Naive thymus-derived CD8-positive, alpha-beta T cell (primary cell): ENCODE results near the gene NUP205. TPM values are rescaled to one million over a fixed set of nuclear protein-coding genes. Genes with fewer than 3 reads are reported as not detected.
"Not testable (repeated sequence)": the region's sequence is repeated elsewhere in the genome, so short reads cannot be mapped to it uniquely, and the experiment has no call there.

ENCODE experiments used
- ATAC-seq, 2 donors: fragments of 150-1000 bp; cut with Tn5 transposase in 1 of 2; sonication (Bioruptor Pico), chemical (Tn5 transposase) in 1 of 2; 1 replicate in 1 of 2; 2 replicates in 1 of 2; pipeline ENCODE4 v1.10.0; 2021; ENCODE audit warnings: mild to moderate bottlenecking in 2 of 2, moderate library complexity in 2 of 2
- POLR2A ChIA-PET: fragments of 350-600 bp; sonication (Branson Sonifier 250); formaldehyde crosslinking; loops from one replicate; lab custom pipeline; 2021; ENCODE audit warnings: antibody characterized with exemption; lab: Charles Lee
- DNase-seq, 10 donors: peaks; one replicate each; pipeline versions ENCODE4 v3.0.0 to v3.0.0-alpha.2; 2020 to 2022
- H3K27ac Mint-ChIP-seq, 10 donors: one replicate each; pipeline ENCODE4 v1.8.0; 2020 to 2022; ENCODE audit warnings: mild to moderate bottlenecking in 10 of 10, mixed read lengths in 10 of 10, moderate library complexity in 4 of 10, inconsistent platforms in 1 of 10
- H3K27me3 Mint-ChIP-seq, 5 donors: one replicate each; pipeline ENCODE4 v1.8.0; 2021 to 2022; ENCODE audit warnings: mixed read lengths in 5 of 5
- H3K36me3 Mint-ChIP-seq, 3 donors: one replicate each; pipeline ENCODE4 v1.8.0; 2020 to 2022; ENCODE audit warnings: mixed read lengths in 3 of 3, mild to moderate bottlenecking in 2 of 3, inconsistent platforms in 1 of 3
- H3K4me1 Mint-ChIP-seq, 4 donors: one replicate each; pipeline ENCODE4 v1.8.0; 2021 to 2022; ENCODE audit warnings: mixed read lengths in 4 of 4
- H3K4me3 Mint-ChIP-seq, 10 donors: one replicate each; pipeline ENCODE4 v1.8.0; 2020 to 2022; ENCODE audit warnings: mild to moderate bottlenecking in 10 of 10, mixed read lengths in 10 of 10, moderate library complexity in 6 of 10, inconsistent platforms in 1 of 10
- H3K9me3 Mint-ChIP-seq, 9 donors: one replicate each; pipeline ENCODE4 v1.8.0; 2020 to 2022; ENCODE audit warnings: mixed read lengths in 9 of 9, mild to moderate bottlenecking in 3 of 9, inconsistent platforms in 1 of 9, moderate library complexity in 1 of 9
- polyA plus RNA-seq, 3 donors: library from polyadenylated mRNA; unstranded; fragments of 300-500 nt; fragmentation: Illumina TruSeq; gene quantifications; one replicate each; pipeline ENCODE4 v1.2.3, GENCODE V29; 2021
- total RNA-seq, 8 experiments: library from RNA in 2 of 8; stranded (reverse) in 2 of 8; gene quantifications; one replicate each; pipeline ENCODE4 v1.2.3 and lab custom pipeline; 2021 to 2026

Gene NUP205
- total and polyA plus RNA-seq, 5 experiments from 2014 or later = 20.5 to 77.8 (median 24.9) TPM

DNA sequence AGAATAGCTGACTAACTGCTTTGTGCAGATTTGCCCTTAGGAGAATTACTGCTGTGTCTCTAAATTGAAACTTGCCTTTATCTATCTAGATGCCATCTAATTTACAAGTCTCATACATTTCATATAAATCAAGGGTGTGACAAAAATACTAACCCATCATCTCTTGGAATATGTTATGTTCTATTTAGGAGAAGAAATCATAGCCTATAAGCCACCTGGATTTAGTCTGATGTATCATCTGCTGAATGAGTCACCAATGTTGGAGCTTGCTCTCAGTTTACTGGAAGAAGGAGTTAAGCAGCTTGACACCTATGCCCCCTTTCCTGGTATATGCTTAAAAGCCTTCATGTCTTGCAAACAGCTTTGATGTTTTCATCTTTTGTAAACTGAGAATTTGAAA lies 43.5 kb downstream of the NUP205 start:
- Mint-ChIP-seq H3K4me1 (no peaks in the 10 kb centered on the region), H3K27me3 (no peaks in the 10 kb centered on the region), H3K9me3 (no peaks in the 10 kb centered on the region), H3K4me3 (no peak overlapping the region), H3K27ac (peak overlapping the region in 1 of 10 donors; percentile 61), H3K36me3 (peaks cover 5 to 89% (median 20%) of the 10 kb centered on the region in 3 donors)
- no peak for DNase-seq
- no peak for ATAC-seq
- POLR2A ChIA-PET = no interaction called here

DNA sequence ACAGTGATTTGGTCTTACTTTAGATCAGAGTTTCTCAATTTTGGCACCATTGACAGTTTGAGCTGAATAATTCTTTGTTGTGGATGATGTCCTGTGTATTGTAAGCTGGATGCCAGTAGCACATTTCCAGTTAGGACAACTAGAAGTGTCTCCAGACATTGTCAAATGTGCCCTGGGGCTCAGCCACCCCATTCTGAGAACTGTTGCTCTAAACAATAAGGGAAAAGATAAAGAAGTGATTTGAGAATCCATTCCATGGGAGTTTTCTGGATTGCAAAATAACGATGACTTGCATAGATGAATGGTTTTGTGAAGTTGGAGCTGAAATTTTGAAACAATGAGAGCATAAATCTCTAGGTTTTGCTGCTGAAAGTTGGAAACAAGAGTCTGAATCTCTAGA lies 44.6 kb downstream of the NUP205 start:
- H3K9me3 Mint-ChIP-seq = no peaks in the 10 kb centered on the region
- POLR2A ChIA-PET = interaction anchor here (0.7 kb wide), 1 partner anchor 25 kb away, joined by 4 read pairs; no protein-coding TSS in a partner anchor
- DNase-seq (no peak), ATAC-seq (no peak)
- no peaks in the 10 kb centered on the region for H3K4me1 Mint-ChIP-seq
- no peak overlapping the region for H3K4me3 Mint-ChIP-seq
- H3K36me3 Mint-ChIP-seq = peaks cover 5 to 92% (median 15%) of the 10 kb centered on the region in 3 donors
- no peaks in the 10 kb centered on the region for H3K27me3 Mint-ChIP-seq
- H3K27ac Mint-ChIP-seq = no peak overlapping the region

DNA sequence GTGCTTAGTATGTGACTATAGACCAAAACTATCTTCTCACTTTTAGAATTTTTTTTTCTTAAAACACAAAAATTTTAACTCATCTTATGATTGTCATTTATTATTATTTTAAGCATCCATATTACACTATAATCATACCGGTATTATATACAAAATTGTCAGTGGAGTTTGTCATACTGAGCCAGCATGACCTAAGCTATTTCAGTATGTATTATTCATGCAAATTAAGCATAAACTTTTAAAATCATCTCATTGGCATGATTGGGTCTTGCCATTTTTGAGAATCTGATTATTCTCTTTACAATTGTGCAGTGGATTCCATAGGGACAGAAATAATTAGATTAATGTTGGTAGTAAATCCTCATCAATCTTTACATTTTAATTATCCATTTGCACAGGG lies 58.4 kb downstream of the NUP205 start:
- Mint-ChIP-seq H3K36me3 (peaks cover 0 to 84% (median 10%) of the 10 kb centered on the region in 3 donors), H3K27ac (no peak overlapping the region), H3K4me3 (no peak overlapping the region), H3K9me3 (no peaks in the 10 kb centered on the region), H3K27me3 (no peaks in the 10 kb centered on the region), H3K4me1 (no peaks in the 10 kb centered on the region)
- POLR2A ChIA-PET = interaction anchor here (0.6 to 1.2 kb wide), 2 partner anchors 17 to 22 kb away, joined by 3 to 4 read pairs; no protein-coding TSS in a partner anchor
- DNase-seq (no peak), ATAC-seq (no peak)

DNA sequence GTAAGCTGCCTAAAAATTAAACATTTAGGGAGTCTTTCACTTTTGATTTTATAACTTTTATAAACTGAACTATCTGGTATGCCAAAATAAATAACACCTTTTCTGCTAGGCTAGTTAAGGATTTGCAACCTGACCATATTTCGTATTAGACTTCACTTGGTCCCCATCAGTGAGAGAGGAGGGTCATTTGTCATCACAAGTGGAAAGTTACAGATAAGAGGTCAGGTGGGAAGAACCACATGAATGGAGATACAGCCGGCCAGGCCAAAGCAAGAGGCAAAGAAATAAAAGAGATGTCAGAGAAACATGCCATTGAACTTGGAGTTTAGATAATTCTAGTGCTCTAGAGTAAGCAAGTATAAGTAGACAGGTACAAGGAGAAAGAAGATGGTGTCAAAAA lies 60.1 kb downstream of the NUP205 start:
- H3K27ac Mint-ChIP-seq = peak overlapping the region in 2 of 10 donors; percentile 46 to 80
- no peak for DNase-seq
- no peak for ATAC-seq
- no peak overlapping the region for H3K4me3 Mint-ChIP-seq
- peaks cover 0 to 78% (median 10%) of the 10 kb centered on the region in 3 donors for H3K36me3 Mint-ChIP-seq
- POLR2A ChIA-PET = no interaction called here
- H3K27me3 Mint-ChIP-seq = no peaks in the 10 kb centered on the region
- H3K4me1 Mint-ChIP-seq = no peaks in the 10 kb centered on the region
- H3K9me3 Mint-ChIP-seq = no peaks in the 10 kb centered on the region

DNA sequence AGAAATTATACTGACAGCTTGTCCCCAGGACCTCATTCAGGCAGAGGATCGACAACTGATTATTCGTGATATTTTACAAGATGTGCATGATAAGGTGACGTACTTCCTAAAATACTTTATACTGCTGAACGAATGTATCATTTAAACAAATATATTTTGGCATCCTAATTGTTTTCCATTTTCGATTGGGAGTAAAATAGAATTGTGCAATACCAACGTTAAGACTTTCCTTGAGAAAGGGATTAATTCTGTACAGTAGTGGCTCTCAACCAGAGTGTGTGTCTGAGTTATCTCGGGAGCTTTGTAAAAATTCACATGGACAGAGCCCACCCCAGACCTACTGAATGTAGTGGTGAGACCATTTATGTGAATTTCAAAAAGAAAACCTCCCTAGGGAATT lies 60.8 kb downstream of the NUP205 start:
- Mint-ChIP-seq H3K27ac (no peak overlapping the region), H3K4me3 (no peak overlapping the region), H3K27me3 (no peaks in the 10 kb centered on the region), H3K9me3 (no peaks in the 10 kb centered on the region), H3K36me3 (peaks cover 0 to 76% (median 13%) of the 10 kb centered on the region in 3 donors), H3K4me1 (no peaks in the 10 kb centered on the region)
- POLR2A ChIA-PET = no interaction called here
- ATAC-seq = no peak
- no peak for DNase-seq

DNA sequence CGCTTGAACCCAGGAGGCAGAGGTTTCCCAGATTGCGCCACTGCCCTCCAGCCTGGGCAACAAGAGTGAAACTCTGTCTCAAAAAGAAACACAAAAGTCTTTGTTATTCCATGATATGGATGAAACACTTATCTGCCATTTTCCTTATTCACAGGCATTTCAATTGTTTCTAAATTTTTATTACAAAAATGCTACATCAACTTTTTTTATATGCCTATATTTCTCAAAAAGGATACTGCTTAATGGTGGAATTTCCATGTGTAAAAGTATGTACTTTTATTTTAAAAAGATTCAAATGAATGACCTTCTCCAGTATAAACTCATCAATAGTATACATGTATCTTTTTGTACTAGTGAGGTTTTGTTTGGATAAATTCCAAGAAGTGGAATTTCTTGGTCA lies 62.7 kb downstream of the NUP205 start:
- H3K36me3 Mint-ChIP-seq = peaks cover 0 to 79% (median 24%) of the 10 kb centered on the region in 3 donors
- no peak for ATAC-seq
- no peak for DNase-seq
- no peak overlapping the region for H3K4me3 Mint-ChIP-seq
- H3K27me3 Mint-ChIP-seq = no peaks in the 10 kb centered on the region
- H3K4me1 Mint-ChIP-seq = no peaks in the 10 kb centered on the region
- H3K9me3 Mint-ChIP-seq = no peaks in the 10 kb centered on the region
- H3K27ac Mint-ChIP-seq = peak overlapping the region in 1 of 10 donors; percentile 56
- POLR2A ChIA-PET = no interaction called here

DNA sequence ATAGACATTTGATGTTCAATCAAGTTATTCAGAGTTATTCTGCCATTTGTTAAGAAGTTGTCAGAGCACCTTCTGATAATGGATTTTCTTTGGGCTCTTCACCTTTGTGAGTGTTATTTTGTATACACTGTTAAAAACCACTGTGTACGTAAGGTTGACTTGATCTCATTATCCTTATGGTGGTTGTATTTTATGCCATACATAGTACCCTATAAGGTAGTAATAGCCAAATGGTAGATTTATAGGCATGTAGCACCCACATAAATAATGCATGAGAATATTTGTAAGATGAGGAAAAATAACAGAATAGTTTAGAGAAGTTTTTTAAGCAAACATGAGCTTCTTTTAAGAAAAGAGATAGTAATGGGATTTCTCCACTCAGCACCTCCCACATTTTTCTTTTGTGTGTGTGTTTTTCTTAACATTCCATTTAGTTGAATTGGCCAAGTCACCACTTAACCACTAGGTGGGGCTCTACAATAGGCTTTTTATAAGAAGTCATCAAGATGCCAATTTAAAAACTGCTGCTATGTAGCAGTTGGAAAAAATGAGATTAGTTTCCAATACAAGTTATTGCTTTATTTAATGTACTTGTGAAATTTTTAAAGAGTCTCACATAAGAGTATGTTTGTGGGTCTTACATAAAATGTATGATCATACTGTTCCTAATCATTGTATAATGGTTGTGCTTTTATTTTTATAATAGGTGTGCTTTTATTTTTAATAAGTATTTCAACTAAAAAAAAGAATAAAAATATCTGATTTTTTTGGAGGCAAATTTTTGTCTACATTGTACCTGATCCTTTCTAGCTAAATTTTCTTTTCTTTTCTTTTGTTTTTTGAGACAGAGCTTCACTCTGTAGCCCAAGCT lies 63.5 kb downstream of the NUP205 start:
- POLR2A ChIA-PET = no interaction called here
- ATAC-seq = peak in 1 of 2 donors; percentile 42
- peaks cover 0 to 79% (median 28%) of the 10 kb centered on the region in 3 donors for H3K36me3 Mint-ChIP-seq
- H3K4me1 Mint-ChIP-seq = no peaks in the 10 kb centered on the region
- no peaks in the 10 kb centered on the region for H3K27me3 Mint-ChIP-seq
- H3K9me3 Mint-ChIP-seq = no peaks in the 10 kb centered on the region
- no peak overlapping the region for H3K4me3 Mint-ChIP-seq
- no peak overlapping the region for H3K27ac Mint-ChIP-seq
- DNase-seq = peak in 5 of 10 donors; percentile 21 to 39 (median 34)

DNA sequence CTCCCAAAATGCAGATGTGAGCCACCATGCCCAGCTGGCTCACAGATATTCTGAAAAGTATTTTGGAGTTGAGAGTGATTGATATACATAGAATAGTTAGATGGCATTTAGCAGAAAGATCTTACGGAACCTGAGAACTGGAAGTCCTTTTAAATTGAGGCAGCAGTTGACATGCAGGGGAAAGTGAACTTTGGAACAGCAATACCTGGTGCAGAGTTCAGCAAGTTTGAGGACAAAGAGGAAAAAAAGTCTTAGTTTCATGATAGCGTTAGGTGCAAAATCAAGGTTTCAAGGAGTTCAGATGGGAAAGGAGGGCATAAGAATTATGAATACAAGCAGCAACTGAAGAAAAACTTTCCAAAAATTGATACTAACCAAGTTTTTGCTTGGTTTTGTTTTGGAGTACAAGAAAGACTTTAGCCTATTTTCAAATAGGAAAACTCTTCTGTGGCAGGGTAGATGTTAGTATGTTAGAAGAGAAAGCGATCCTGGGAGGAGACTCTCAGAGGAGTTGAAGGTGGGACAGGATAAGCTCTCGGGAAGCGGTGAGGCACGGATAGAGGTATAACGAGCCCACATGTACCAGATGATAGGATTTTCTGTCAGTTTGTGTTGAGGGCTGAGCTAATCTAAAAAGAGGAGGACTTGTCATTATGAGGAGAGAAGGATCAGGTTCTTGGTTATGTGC lies 76.6 kb downstream of the NUP205 start:
- POLR2A ChIA-PET = no interaction called here
- H3K4me1 Mint-ChIP-seq = no peaks in the 10 kb centered on the region
- no peak overlapping the region for H3K4me3 Mint-ChIP-seq
- H3K27ac Mint-ChIP-seq = peak overlapping the region in 3 of 10 donors; percentile 6 to 44 (median 17)
- no peaks in the 10 kb centered on the region for H3K9me3 Mint-ChIP-seq
- DNase-seq (no peak), ATAC-seq (no peak)
- no peaks in the 10 kb centered on the region for H3K27me3 Mint-ChIP-seq
- peaks cover 12 to 89% (median 35%) of the 10 kb centered on the region in 3 donors for H3K36me3 Mint-ChIP-seq

DNA sequence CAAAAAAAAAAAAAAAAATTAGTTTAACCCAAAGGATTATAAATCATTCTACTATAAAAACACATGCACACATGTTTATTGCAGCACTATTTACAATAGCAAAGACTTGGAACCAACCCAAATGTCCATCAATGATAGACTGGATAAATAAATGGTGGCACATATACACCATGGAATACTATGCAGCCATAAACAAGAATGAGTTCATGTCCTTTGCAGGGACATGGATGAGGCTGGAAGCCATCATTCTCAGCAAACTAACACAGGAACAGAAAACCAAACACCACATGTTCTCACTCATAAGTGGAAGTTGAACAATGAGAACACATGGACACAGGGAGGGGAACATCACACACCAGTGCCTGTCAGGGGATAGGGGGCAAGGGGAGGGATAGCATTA lies 82.0 kb downstream of the NUP205 start:
- ATAC-seq, H3K4me1 Mint-ChIP-seq, H3K27me3 Mint-ChIP-seq, POLR2A ChIA-PET, DNase-seq, H3K9me3 Mint-ChIP-seq, H3K4me3 Mint-ChIP-seq: not testable (repeated sequence)
- Mint-ChIP-seq H3K36me3 (peaks cover 5 to 88% (median 29%) of the 10 kb centered on the region in 3 donors), H3K27ac (peak overlapping the region in 2 of 10 donors; percentile 5 to 48)

DNA sequence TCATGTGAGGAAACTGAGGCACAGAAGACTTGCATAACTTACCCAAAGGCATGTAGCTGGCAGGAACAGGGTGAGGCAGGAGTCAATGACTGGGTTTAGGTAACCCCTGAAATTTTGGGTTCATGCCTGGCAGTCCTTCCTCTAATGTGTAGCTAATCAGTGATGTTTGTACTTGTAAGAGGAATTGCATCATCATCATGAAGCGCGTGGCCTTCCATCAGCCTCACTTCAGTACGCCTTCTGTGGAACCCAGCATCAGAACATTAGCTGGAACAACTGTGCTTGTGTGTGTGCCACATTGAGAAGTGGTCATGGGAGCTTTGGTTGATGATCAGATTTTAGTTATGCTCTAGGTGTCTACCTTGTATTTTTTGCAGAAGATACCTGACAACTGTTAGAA lies 86.4 kb downstream of the NUP205 start:
- POLR2A ChIA-PET = no interaction called here
- Mint-ChIP-seq H3K27ac (peak overlapping the region in 2 of 10 donors; percentile 11 to 19), H3K9me3 (no peaks in the 10 kb centered on the region), H3K4me3 (no peak overlapping the region), H3K27me3 (no peaks in the 10 kb centered on the region), H3K36me3 (peaks cover 0 to 91% (median 14%) of the 10 kb centered on the region in 3 donors), H3K4me1 (peaks cover 0 to 1% (median 0%) of the 10 kb centered on the region in 4 donors)
- no peak for DNase-seq
- ATAC-seq = no peak

DNA sequence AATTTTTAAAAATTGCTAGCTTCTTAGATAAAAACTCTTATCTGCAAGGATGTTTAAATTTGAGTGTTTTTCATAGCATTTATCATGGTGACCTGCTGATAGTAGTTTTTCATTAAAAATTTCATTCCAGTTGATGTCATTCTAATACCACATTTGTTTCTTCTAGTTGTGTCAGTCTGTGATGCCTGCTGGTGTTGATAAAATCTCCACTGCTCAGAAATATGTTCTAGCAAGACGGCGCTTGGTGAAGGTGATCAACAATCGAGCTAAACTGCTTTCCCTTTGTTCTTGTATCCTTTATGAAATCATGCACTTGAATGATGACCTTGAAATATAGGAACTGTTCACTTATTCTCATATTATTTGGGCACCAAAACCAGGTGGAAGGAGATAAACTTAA lies 87.0 kb downstream of the NUP205 start:
- Mint-ChIP-seq H3K27me3 (no peaks in the 10 kb centered on the region), H3K4me1 (peaks cover 0 to 1% (median 0%) of the 10 kb centered on the region in 4 donors), H3K27ac (no peak overlapping the region), H3K4me3 (no peak overlapping the region), H3K36me3 (peaks cover 0 to 90% (median 8%) of the 10 kb centered on the region in 3 donors), H3K9me3 (no peaks in the 10 kb centered on the region)
- POLR2A ChIA-PET = interaction anchor here (1.3 kb wide), 1 partner anchor 18 kb away, joined by 3 read pairs; the partner anchor contains the start of gene STMP1
- ATAC-seq (no peak), DNase-seq (no peak)

DNA sequence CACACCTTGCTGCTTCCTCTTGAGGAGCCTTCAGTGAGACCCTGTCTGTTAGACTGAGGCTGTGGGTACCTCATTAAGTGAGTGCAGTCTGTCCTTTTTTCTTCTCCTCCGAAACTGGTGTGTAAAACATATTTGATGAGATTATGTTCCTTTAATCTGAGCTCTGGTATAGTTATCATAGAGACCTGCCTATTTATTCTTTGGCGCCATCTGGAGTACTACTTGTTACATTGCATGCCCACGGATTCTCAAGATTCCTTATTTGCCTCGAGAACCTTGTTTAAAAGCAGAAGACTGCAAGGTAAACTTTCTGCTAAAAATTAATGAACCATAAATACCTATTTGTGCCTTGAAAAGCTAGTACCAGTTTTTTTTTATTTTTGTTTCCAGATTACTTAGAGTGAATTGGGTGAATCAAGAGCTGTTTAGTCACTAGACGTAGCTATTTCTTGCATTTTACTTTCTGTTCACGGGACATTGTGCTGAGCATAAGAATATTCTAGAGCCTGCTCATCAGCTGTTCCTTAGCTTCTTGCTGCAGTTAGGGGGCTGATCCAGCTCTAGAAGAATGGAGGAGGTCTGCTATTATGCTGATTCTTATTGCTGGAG lies 87.7 kb downstream of the NUP205 start:
- no peaks in the 10 kb centered on the region for H3K27me3 Mint-ChIP-seq
- peaks cover 0 to 1% (median 0%) of the 10 kb centered on the region in 4 donors for H3K4me1 Mint-ChIP-seq
- no peak overlapping the region for H3K4me3 Mint-ChIP-seq
- H3K27ac Mint-ChIP-seq = peak overlapping the region in 3 of 10 donors; percentile 25 to 60 (median 39)
- H3K36me3 Mint-ChIP-seq = peaks cover 0 to 89% (median 4%) of the 10 kb centered on the region in 3 donors
- H3K9me3 Mint-ChIP-seq = no peaks in the 10 kb centered on the region
- POLR2A ChIA-PET = interaction anchor here (0.5 to 2.0 kb wide), 3 partner anchors 17 to 145 kb away, joined by 3 to 4 read pairs (median 3); partner anchors contain the start of genes NUP205 and STMP1
- peak in 5 of 10 donors; percentile 17 to 46 (median 30) for DNase-seq
- ATAC-seq = peak; percentile 59 to 68
